Panc1 (cell line): Measurements from ENCODE around the gene CCDC57. TPM values are rescaled to one million over a fixed set of nuclear protein-coding genes. Genes with fewer than 3 reads are reported as not detected.
A peak's percentile ranks its signal among the peaks of the same experiment; 100 is the strongest.

ENCODE experiments used
- ATAC-seq: fragments of 200-7000 bp; cut with Tn5 transposase; 2 replicates; pipeline ENCODE4 v1.9.1; 2020; ENCODE audit warnings: mild to moderate bottlenecking, moderate library complexity
- BruUV-seq: library from RNA; stranded (reverse); fragments of 400-500 nt; replicated peaks from 2 replicates; lab custom pipeline; 2021; lab: Mats Ljungman, UMichigan
- CTCF ChIA-PET: fragments of 300-600 bp; sonication (Branson Sonifier 250); formaldehyde crosslinking; loops from one replicate; lab custom pipeline; 2022; ENCODE audit warnings: antibody characterized with exemption; lab: Charles Lee
- POLR2A ChIA-PET: fragments of 300-600 bp; sonication (Branson Sonifier 250); formaldehyde crosslinking; loops from one replicate; lab custom pipeline; 2022; ENCODE audit warnings: antibody characterized with exemption; lab: Charles Lee
- DNase-seq: peaks from one replicate; pipeline ENCODE4 v3.0.0-alpha.2; 2010; ENCODE audit warnings: low read depth, low spot score
- H3K27ac ChIP-seq: 2 replicates; pipeline ENCODE4 v1.5.1; 2011; ENCODE audit warnings: mild to moderate bottlenecking, low read length, inconsistent platforms
- H3K27me3 ChIP-seq: fragments of 200-500 bp; sonication (Bioruptor generic); 2 replicates; pipeline ENCODE4 v1.6.0; 2014; ENCODE audit warnings: low read length, inconsistent platforms; ENCODE audit not compliant: control insufficient read depth, insufficient read depth
- H3K36me3 ChIP-seq: fragments of 200-500 bp; sonication (Bioruptor generic); 2 replicates; pipeline ENCODE4 v1.5.1; 2014; ENCODE audit warnings: inconsistent platforms, mild to moderate bottlenecking, low read length, moderate library complexity; ENCODE audit not compliant: control insufficient read depth, insufficient read depth
- H3K4me1 ChIP-seq: 2 replicates; pipeline ENCODE4 v1.5.1; 2011; ENCODE audit warnings: inconsistent platforms, mild to moderate bottlenecking, low read length, moderate library complexity; ENCODE audit not compliant: control insufficient read depth, insufficient read depth
- H3K4me3 ChIP-seq, 2 experiments: 2 replicates each; pipeline ENCODE4 v1.5.1; 2011 to 2012; ENCODE audit warnings: low read depth in 2 of 2, low read length in 2 of 2, mild to moderate bottlenecking in 2 of 2, inconsistent platforms in 1 of 2, moderate library complexity in 1 of 2
- H3K9me3 ChIP-seq: fragments of 200-500 bp; sonication (Bioruptor generic); 2 replicates; pipeline ENCODE4 v1.5.1; 2014; ENCODE audit warnings: low read depth, mild to moderate bottlenecking, inconsistent platforms, low read length, moderate library complexity; ENCODE audit not compliant: control insufficient read depth, insufficient read depth
- POLR2AphosphoS5 ChIP-seq: IDR thresholded peaks from 2 replicates; pipeline ENCODE4 v1.6.1; 2012; ENCODE audit warnings: mild to moderate bottlenecking, low read depth, low read length, moderate library complexity
- SIN3A ChIP-seq: IDR thresholded peaks from 2 replicates; pipeline ENCODE4 v1.6.1; 2012; ENCODE audit warnings: low read depth, mild to moderate bottlenecking, low read length, moderate library complexity, borderline replicate concordance; ENCODE audit not compliant: insufficient read depth
- TCF7L2 ChIP-seq: IDR thresholded peaks from 2 replicates; pipeline ENCODE4 v1.6.1; 2011; ENCODE audit warnings: mild to moderate bottlenecking, low read depth, low read length, inconsistent platforms
- in situ Hi-C: cut with HindIII; loops from 2 replicates; pipeline ENCODE4 v1.10.0; 2016; ENCODE audit warnings: low sequenced_read_pairs, low pct_unique_long_range_greater_than_20kb
- intact Hi-C: fragments of 100-400 bp; cut with micrococcal nuclease; formaldehyde crosslinking; loops from one replicate; pipeline ENCODE4 v1.10.0; 2022; ENCODE audit not compliant: unreplicated experiment
- total RNA-seq: library from RNA; stranded (reverse); gene quantifications from one replicate; pipeline ENCODE4 v1.2.1, GENCODE V29; 2021; ENCODE audit not compliant: unreplicated experiment
- TF ChIP-seq, protein P1 (sequence below), 2 experiments: IDR thresholded peaks; 2 replicates each; pipeline ENCODE4 v1.6.1; 2011 to 2012; ENCODE audit warnings: low read depth in 2 of 2, control low read depth in 1 of 2, low read length in 1 of 2, mild to moderate bottlenecking in 1 of 2, moderate library complexity in 1 of 2; ENCODE audit not compliant: insufficient read depth in 1 of 2
- TF ChIP-seq, protein P2 (sequence below): fragments of 450-650 bp; IDR thresholded peaks from 2 replicates; pipeline ENCODE4 v1.5.1; 2017; ENCODE audit warnings: mild to moderate bottlenecking

The CCDC57 gene
- total RNA-seq, 1 experiment from 2014 or later = 63.6 TPM

DNA sequence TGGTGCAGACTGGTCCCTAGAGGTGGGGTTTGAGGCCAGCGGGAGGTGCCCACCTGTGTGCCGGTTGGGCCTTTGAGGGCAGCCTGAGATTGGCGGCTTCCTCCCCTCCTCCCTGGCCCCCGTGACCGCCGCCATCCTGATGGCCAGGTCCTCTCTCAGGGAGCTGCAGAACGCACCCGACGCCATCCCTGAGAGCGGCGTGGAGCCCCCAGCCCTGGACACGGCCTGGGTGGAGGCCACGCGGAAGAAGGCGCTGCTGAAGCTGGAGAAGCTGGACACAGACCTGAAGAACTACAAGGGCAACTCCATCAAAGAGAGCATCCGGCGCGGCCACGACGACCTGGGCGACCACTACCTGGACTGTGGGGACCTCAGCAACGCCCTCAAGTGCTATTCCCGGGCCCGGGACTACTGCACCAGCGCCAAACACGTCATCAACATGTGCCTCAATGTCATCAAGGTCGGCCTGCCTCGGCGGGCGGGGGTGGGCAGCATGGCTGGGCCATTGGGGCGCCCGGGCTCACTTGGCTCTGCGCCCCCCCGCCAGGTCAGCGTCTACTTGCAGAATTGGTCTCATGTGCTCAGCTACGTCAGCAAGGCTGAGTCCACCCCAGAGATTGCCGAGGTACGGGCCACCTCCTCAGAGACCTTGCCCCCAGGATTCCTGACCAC, 158.2 kb downstream of the CCDC57 start:
- POLR2A ChIA-PET = interaction anchor here (0.5 to 0.7 kb wide), 2 partner anchors 35 to 171 kb away, joined by 4 read pairs; no protein-coding TSS in a partner anchor
- 0 out of 2 replicates have a peak, but pooled peaks have one; percentile 9 for TF ChIP-seq POLR2AphosphoS5
- TF ChIP-seq TCF7L2 = no peak
- no peak for TF ChIP-seq SIN3A
- TF ChIP-seq, protein P1, sequence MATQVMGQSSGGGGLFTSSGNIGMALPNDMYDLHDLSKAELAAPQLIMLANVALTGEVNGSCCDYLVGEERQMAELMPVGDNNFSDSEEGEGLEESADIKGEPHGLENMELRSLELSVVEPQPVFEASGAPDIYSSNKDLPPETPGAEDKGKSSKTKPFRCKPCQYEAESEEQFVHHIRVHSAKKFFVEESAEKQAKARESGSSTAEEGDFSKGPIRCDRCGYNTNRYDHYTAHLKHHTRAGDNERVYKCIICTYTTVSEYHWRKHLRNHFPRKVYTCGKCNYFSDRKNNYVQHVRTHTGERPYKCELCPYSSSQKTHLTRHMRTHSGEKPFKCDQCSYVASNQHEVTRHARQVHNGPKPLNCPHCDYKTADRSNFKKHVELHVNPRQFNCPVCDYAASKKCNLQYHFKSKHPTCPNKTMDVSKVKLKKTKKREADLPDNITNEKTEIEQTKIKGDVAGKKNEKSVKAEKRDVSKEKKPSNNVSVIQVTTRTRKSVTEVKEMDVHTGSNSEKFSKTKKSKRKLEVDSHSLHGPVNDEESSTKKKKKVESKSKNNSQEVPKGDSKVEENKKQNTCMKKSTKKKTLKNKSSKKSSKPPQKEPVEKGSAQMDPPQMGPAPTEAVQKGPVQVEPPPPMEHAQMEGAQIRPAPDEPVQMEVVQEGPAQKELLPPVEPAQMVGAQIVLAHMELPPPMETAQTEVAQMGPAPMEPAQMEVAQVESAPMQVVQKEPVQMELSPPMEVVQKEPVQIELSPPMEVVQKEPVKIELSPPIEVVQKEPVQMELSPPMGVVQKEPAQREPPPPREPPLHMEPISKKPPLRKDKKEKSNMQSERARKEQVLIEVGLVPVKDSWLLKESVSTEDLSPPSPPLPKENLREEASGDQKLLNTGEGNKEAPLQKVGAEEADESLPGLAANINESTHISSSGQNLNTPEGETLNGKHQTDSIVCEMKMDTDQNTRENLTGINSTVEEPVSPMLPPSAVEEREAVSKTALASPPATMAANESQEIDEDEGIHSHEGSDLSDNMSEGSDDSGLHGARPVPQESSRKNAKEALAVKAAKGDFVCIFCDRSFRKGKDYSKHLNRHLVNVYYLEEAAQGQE (IDR thresholded peaks at IDR 0.05; ENCODE audit: insufficient read depth in 1 of 2, low read depth in 2 of 2, low read length in 1 of 2) = no peak
- TF ChIP-seq, protein P2, sequence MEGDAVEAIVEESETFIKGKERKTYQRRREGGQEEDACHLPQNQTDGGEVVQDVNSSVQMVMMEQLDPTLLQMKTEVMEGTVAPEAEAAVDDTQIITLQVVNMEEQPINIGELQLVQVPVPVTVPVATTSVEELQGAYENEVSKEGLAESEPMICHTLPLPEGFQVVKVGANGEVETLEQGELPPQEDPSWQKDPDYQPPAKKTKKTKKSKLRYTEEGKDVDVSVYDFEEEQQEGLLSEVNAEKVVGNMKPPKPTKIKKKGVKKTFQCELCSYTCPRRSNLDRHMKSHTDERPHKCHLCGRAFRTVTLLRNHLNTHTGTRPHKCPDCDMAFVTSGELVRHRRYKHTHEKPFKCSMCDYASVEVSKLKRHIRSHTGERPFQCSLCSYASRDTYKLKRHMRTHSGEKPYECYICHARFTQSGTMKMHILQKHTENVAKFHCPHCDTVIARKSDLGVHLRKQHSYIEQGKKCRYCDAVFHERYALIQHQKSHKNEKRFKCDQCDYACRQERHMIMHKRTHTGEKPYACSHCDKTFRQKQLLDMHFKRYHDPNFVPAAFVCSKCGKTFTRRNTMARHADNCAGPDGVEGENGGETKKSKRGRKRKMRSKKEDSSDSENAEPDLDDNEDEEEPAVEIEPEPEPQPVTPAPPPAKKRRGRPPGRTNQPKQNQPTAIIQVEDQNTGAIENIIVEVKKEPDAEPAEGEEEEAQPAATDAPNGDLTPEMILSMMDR = no peak

DNA sequence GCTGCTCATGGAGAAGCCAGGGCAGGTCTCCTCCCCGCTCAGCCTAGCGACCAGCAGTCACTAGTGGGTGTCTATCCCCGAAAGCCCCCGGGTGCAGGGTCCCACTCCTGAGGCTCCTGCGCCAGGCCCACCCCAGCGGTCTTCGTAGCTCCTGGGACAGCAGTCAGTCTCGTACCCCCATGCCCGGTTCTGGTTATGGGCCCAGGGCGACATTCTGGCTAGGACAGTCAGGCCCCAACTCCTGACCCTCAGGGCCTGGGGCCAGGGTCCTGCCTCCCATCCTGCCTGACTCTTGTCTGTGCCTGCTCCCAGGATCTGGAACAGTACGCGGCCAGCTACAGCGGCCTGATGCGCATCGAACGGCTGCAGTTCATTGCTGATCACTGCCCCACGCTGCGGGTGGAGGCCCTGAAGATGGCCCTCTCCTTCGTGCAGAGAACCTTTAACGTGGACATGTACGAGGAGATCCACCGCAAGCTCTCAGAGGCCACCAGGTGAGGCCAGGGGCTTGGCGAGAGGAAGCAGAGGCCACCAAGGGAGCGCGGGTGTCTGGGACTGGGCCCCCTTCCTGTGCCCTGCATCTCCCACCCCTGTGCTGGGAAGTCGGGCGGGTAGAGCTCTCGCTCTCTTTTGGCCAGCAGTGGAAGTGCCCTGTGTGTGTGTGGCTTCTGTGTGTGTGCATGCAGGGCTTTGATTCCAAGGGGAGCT, 158.9 kb downstream of the CCDC57 start:
- H3K27ac ChIP-seq = no peak overlapping the region
- H3K36me3 ChIP-seq = peaks cover 9% of the 10 kb centered on the region
- ATAC-seq (no peak), DNase-seq (no peak)
- no TSS peak for BruUV-seq
- intact Hi-C loops = no loop called here
- no peak overlapping the region for H3K4me3 ChIP-seq
- H3K27me3 ChIP-seq = no peaks in the 10 kb centered on the region
- in situ Hi-C loops = loop anchor here (10.0 kb wide), 1 partner anchor 81 kb away; no protein-coding TSS in a partner anchor
- no peaks in the 10 kb centered on the region for H3K9me3 ChIP-seq
- H3K4me1 ChIP-seq = peaks cover 32% of the 10 kb centered on the region
- CTCF ChIA-PET = no interaction called here
- TF ChIP-seq, protein P2 = no peak
- TF ChIP-seq, protein P1 (IDR thresholded peaks at IDR 0.05; ENCODE audit: insufficient read depth in 1 of 2, low read depth in 2 of 2, low read length in 1 of 2) = no peak
- no peak for TF ChIP-seq TCF7L2
- TF ChIP-seq SIN3A = no peak
- no peak for TF ChIP-seq POLR2AphosphoS5
- POLR2A ChIA-PET = interaction anchor here (0.5 kb wide), 1 partner anchor 170 kb away, joined by 4 read pairs; no protein-coding TSS in a partner anchor

More for the DNA sequence above, 158.2 kb downstream of the CCDC57 start:
- peaks cover 9% of the 10 kb centered on the region for H3K36me3 ChIP-seq
- ATAC-seq = no peak
- in situ Hi-C loops = loop anchor here (10.0 kb wide), 1 partner anchor 80 kb away; no protein-coding TSS in a partner anchor
- intact Hi-C loops = no loop called here
- DNase-seq = no peak
- BruUV-seq = no TSS peak
- CTCF ChIA-PET = no interaction called here
- no peak overlapping the region for H3K27ac ChIP-seq
- H3K4me1 ChIP-seq = peaks cover 32% of the 10 kb centered on the region
- H3K9me3 ChIP-seq = no peaks in the 10 kb centered on the region
- no peaks in the 10 kb centered on the region for H3K27me3 ChIP-seq
- no peak overlapping the region for H3K4me3 ChIP-seq
